Loucy (cell line): ENCODE data around the gene MPO.

Experiments used
- H2AFZ ChIP-seq: fragments of 200-600 bp; sonication (generic); 2 replicates; pipeline ENCODE4 v1.6.0; 2016; ENCODE audit warnings: antibody characterized with exemption, mild to moderate bottlenecking, low read length, moderate library complexity
- H3F3A ChIP-seq: fragments of 200-600 bp; 2 replicates; pipeline ENCODE4 v1.6.0; 2016; ENCODE audit warnings: antibody characterized with exemption, low read depth, mild to moderate bottlenecking
- H3K27me3 ChIP-seq: fragments of 200-600 bp; sonication (generic); 2 replicates; pipeline ENCODE4 v1.6.1; 2014; ENCODE audit warnings: low read length, mild to moderate bottlenecking; ENCODE audit not compliant: insufficient read depth, poor library complexity, severe bottlenecking
- H3K36me3 ChIP-seq: fragments of 200-600 bp; sonication (generic); 2 replicates; pipeline ENCODE4 v1.6.1; 2016; ENCODE audit warnings: low read length; ENCODE audit not compliant: insufficient read depth
- H3K4me1 ChIP-seq: fragments of 200-600 bp; sonication (generic); 2 replicates; pipeline ENCODE4 v1.5.1; 2014; ENCODE audit warnings: low read length, mild to moderate bottlenecking; ENCODE audit not compliant: insufficient read depth, poor library complexity, severe bottlenecking
- H3K4me2 ChIP-seq: fragments of 200-600 bp; sonication (generic); 2 replicates; pipeline ENCODE4 v1.6.0; 2014; ENCODE audit warnings: antibody characterized with exemption, low read length, low read depth, mild to moderate bottlenecking; ENCODE audit not compliant: poor library complexity, severe bottlenecking
- H3K4me3 ChIP-seq: fragments of 200-600 bp; sonication (generic); 2 replicates; pipeline ENCODE4 v1.5.1; 2014; ENCODE audit warnings: low read length, mild to moderate bottlenecking, mixed read lengths; ENCODE audit not compliant: poor library complexity, severe bottlenecking
- H3K79me2 ChIP-seq: fragments of 200-600 bp; sonication (generic); 2 replicates; pipeline ENCODE4 v1.6.1; 2014; ENCODE audit warnings: low read length; ENCODE audit not compliant: insufficient read depth
- H3K9ac ChIP-seq: fragments of 200-600 bp; sonication (generic); 2 replicates; pipeline ENCODE4 v1.6.0; 2014; ENCODE audit warnings: mild to moderate bottlenecking, low read depth, low read length, moderate library complexity; ENCODE audit not compliant: poor library complexity, severe bottlenecking
- H3K9me2 ChIP-seq: fragments of 200-600 bp; sonication (generic); replicated peaks from 2 replicates; pipeline ENCODE4 v1.6.1; 2016; ENCODE audit warnings: low read depth, low read length, mixed read lengths
- H3K9me3 ChIP-seq: fragments of 200-600 bp; sonication (generic); 2 replicates; pipeline ENCODE4 v1.6.1; 2014; ENCODE audit warnings: mild to moderate bottlenecking, antibody characterized with exemption, low read length, low read depth; ENCODE audit not compliant: insufficient read depth
- H4K20me1 ChIP-seq: fragments of 200-600 bp; sonication (generic); 2 replicates; pipeline ENCODE4 v1.6.0; 2014; ENCODE audit warnings: antibody characterized with exemption, low read length, mild to moderate bottlenecking; ENCODE audit not compliant: insufficient read depth, poor library complexity, severe bottlenecking
- CTCF ChIP-seq: fragments of 200-600 bp; sonication (generic); conservative IDR thresholded peaks from 2 replicates; pipeline ENCODE4 v1.5.1; 2014; ENCODE audit warnings: mild to moderate bottlenecking, antibody characterized with exemption, low read length
- EZH2phosphoT487 ChIP-seq: fragments of 200-600 bp; IDR thresholded peaks from 2 replicates; pipeline ENCODE4 v1.6.1; 2018; ENCODE audit warnings: antibody characterized with exemption, mild to moderate bottlenecking, moderate library complexity, borderline replicate concordance

The MPO gene

GRCh38 chr17:58312829-58313228 is 32.1 kb upstream of the MPO start:
- Histone ChIP-seq H2AFZ (no peak overlapping the region), H3K27me3 (no peaks in the 10 kb centered on the region), H4K20me1 (peaks cover 5% of the 10 kb centered on the region), H3K9me2 (no peaks in the 10 kb centered on the region), H3K9ac (no peak overlapping the region), H3K4me2 (no peak overlapping the region), H3K4me1 (peaks cover 3% of the 10 kb centered on the region), H3K9me3 (no peaks in the 10 kb centered on the region), H3K4me3 (no peak overlapping the region), H3F3A (no peaks in the 10 kb centered on the region), H3K36me3 (peaks cover 47% of the 10 kb centered on the region; the same call in 1 of the 2 replicates), H3K79me2 (no peaks in the 10 kb centered on the region; the same call in 1 of the 2 replicates)
- TF ChIP-seq CTCF (no peak), EZH2phosphoT487 (no peak)

- TF ChIP-seq CTCF (no peak), EZH2phosphoT487 (no peak)
- Histone ChIP-seq H3K4me3 (no peak overlapping the region), H2AFZ (no peak overlapping the region), H3K79me2 (no peaks in the 10 kb centered on the region; the same call in 1 of the 2 replicates), H3K27me3 (no peaks in the 10 kb centered on the region), H3K9me2 (no peaks in the 10 kb centered on the region), H3K4me1 (no peaks in the 10 kb centered on the region), H3K36me3 (peaks cover 54% of the 10 kb centered on the region; the same call in 1 of the 2 replicates), H3F3A (no peaks in the 10 kb centered on the region), H3K9ac (no peak overlapping the region), H3K4me2 (no peak overlapping the region), H3K9me3 (no peaks in the 10 kb centered on the region), H4K20me1 (peaks cover 1% of the 10 kb centered on the region)
Observed at GRCh38 chr17:58312021-58312630, 31.4 kb upstream of the MPO start.

- H3K9ac ChIP-seq: no peak overlapping the region
Observed at GRCh38 chr17:58311429-58311894, 30.7 kb upstream of the MPO start.

More at GRCh38 chr17:58311429-58311894, 30.7 kb upstream of the MPO start:
- no peak overlapping the region for H3K4me3 ChIP-seq
- no peaks in the 10 kb centered on the region for H3K27me3 ChIP-seq
- H2AFZ ChIP-seq: no peak overlapping the region
- no peaks in the 10 kb centered on the region for H3K9me2 ChIP-seq
- no peaks in the 10 kb centered on the region for H3F3A ChIP-seq
- no peak overlapping the region for H3K4me2 ChIP-seq
- no peaks in the 10 kb centered on the region for H3K9me3 ChIP-seq
- no peaks in the 10 kb centered on the region for H3K4me1 ChIP-seq
- H4K20me1 ChIP-seq: no peaks in the 10 kb centered on the region
- H3K36me3 ChIP-seq: peaks cover 53% of the 10 kb centered on the region; the same call in 1 of the 2 replicates
- TF ChIP-seq EZH2phosphoT487 (no peak), CTCF (no peak)
- no peaks in the 10 kb centered on the region; the same call in 1 of the 2 replicates for H3K79me2 ChIP-seq
